ENCODE measurements around the gene RRBP1.
A peak's percentile ranks its signal among the peaks of the same experiment; 100 is the strongest.

The RRBP1 gene

DNA sequence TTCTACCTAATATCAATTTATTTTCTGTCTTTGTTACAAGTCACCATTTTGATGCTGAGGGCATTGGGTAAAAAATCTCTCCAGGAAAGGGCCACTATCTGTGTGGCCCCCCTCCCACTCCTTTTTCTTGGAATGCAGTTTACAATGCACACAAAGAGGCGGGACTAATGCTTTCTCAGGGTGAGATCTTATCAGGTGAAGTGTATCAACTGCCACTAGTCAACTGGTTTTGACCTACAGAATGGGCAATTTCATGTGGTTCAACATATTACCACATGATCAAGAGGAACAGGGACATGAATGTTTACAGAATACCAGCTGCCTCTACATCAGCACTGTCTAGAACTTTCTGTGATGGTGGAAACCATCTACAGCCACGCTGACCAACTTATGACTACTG is 3.7 kb downstream of the RRBP1 start:
- Mint-ChIP-seq H3K36me3 (ENCODE audit: low read depth) (peaks cover 32% of the 10 kb centered on the region), H3K27ac (no peak overlapping the region), H3K9me3 (no peaks in the 10 kb centered on the region), H3K27me3 (ENCODE audit: low read depth) (no peaks in the 10 kb centered on the region), H3K4me1 (peaks cover 54% of the 10 kb centered on the region), H3K4me3 (peak overlapping the region; percentile 19 to 95 (median 31))
- TF ChIP-seq, protein P1, sequence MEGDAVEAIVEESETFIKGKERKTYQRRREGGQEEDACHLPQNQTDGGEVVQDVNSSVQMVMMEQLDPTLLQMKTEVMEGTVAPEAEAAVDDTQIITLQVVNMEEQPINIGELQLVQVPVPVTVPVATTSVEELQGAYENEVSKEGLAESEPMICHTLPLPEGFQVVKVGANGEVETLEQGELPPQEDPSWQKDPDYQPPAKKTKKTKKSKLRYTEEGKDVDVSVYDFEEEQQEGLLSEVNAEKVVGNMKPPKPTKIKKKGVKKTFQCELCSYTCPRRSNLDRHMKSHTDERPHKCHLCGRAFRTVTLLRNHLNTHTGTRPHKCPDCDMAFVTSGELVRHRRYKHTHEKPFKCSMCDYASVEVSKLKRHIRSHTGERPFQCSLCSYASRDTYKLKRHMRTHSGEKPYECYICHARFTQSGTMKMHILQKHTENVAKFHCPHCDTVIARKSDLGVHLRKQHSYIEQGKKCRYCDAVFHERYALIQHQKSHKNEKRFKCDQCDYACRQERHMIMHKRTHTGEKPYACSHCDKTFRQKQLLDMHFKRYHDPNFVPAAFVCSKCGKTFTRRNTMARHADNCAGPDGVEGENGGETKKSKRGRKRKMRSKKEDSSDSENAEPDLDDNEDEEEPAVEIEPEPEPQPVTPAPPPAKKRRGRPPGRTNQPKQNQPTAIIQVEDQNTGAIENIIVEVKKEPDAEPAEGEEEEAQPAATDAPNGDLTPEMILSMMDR (IDR thresholded peaks at IDR 0.05; ENCODE audit: unreplicated experiment in 3 of 3): no peak

DNA sequence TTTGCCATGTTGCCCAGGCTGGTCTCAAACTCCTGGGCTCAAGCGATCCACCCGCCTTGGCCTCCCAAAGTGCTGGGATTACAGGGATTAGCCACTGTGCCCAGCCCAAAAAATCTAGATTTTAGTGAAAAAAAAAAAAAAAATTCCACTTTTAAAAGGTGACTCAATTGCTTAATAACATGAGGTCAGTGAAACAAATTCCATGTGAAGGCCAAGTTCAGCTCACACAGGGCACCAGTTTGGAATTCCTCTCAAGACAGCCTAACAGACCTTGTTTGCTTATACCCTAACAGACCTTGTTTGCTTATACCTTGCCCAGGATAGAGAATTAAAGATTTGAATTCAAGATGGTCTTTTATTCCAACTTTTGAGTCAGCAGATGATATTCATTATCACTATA is 5.1 kb downstream of the RRBP1 start:
- no peaks in the 10 kb centered on the region for H3K27me3 Mint-ChIP-seq (ENCODE audit: low read depth)
- H3K9me3 Mint-ChIP-seq: no peaks in the 10 kb centered on the region
- H3K36me3 Mint-ChIP-seq (ENCODE audit: low read depth): peaks cover 41% of the 10 kb centered on the region
- H3K4me1 Mint-ChIP-seq: peaks cover 51% of the 10 kb centered on the region
- peak overlapping the region in 1 of 3 experiments; percentile 39 for H3K4me3 Mint-ChIP-seq
- TF ChIP-seq, protein P1 (IDR thresholded peaks at IDR 0.05; ENCODE audit: unreplicated experiment in 3 of 3): no peak
- H3K27ac Mint-ChIP-seq: no peak overlapping the region

DNA sequence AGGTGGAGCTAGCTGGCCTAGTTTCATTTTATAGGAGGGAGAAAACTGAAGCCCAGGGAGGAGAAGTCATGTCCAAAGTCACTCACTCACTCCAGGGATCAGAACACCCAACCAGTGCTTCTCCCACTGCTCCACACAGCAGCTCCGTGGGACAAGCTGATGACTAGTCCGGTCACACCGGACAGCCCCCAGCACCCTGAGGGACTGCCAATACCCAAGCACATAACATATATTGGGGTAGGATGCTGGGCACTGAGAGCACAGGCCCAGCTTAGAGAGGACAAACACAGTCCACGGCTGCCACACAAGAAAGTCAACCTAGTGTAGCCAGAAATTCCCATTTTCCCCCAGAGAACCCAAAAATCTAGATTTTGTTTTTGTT is 5.7 kb downstream of the RRBP1 start:
- Mint-ChIP-seq H3K9me3 (no peaks in the 10 kb centered on the region), H3K36me3 (ENCODE audit: low read depth) (peaks cover 43% of the 10 kb centered on the region), H3K4me1 (peaks cover 51% of the 10 kb centered on the region), H3K4me3 (peak overlapping the region in 1 of 3 experiments; percentile 19), H3K27ac (no peak overlapping the region), H3K27me3 (ENCODE audit: low read depth) (no peaks in the 10 kb centered on the region)
- TF ChIP-seq, protein P1 (IDR thresholded peaks at IDR 0.05; ENCODE audit: unreplicated experiment in 3 of 3): no peak

DNA sequence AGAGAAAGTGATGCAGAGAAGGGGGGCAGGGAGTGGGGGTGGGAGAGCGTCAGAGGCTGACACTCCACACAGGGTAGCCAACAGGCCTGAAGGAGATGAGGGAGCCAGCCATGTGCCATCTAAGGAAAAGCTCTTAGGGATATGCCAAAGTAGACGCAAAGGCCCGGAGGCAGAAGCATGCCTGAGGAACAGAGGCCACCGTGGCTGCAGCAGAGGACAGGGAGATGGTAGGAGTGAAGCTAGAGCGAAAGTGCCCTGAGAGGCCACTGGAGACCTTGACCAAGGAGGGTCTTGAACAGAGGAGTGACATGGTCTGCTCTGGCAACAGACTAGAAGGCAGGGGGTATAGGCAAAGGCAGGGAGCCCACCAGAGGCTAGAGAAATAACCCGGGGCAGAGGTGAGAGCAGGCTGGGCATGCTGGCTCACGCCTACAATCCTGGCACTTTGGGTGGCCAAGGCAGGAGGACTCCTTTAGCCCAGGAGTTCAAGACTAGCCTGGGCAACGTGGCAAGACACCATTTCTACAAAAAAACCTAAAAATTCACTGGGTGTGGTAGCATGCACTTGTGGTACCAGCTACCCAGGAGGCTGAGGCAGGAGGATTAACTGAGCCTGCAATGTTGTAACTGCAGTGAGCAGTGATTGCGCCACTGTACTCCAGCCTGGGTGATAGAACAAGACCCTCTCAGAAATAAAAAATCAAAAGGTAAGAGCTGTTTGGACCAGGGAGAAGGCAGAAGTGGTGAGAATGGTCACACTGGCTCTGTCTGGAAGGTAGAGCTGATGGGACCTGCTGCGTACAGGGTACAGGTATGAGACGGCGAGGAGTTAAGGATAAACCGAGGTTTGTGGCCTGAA is 6.3 kb downstream of the RRBP1 start:
- Mint-ChIP-seq H3K4me1 (peaks cover 51% of the 10 kb centered on the region), H3K27me3 (ENCODE audit: low read depth) (no peaks in the 10 kb centered on the region), H3K36me3 (ENCODE audit: low read depth) (peaks cover 50% of the 10 kb centered on the region), H3K27ac (no peak overlapping the region), H3K9me3 (no peaks in the 10 kb centered on the region), H3K4me3 (peak overlapping the region in 2 of 3 experiments; percentile 19 to 40)
- TF ChIP-seq, protein P1 (IDR thresholded peaks at IDR 0.05; ENCODE audit: unreplicated experiment in 3 of 3): no peak

DNA sequence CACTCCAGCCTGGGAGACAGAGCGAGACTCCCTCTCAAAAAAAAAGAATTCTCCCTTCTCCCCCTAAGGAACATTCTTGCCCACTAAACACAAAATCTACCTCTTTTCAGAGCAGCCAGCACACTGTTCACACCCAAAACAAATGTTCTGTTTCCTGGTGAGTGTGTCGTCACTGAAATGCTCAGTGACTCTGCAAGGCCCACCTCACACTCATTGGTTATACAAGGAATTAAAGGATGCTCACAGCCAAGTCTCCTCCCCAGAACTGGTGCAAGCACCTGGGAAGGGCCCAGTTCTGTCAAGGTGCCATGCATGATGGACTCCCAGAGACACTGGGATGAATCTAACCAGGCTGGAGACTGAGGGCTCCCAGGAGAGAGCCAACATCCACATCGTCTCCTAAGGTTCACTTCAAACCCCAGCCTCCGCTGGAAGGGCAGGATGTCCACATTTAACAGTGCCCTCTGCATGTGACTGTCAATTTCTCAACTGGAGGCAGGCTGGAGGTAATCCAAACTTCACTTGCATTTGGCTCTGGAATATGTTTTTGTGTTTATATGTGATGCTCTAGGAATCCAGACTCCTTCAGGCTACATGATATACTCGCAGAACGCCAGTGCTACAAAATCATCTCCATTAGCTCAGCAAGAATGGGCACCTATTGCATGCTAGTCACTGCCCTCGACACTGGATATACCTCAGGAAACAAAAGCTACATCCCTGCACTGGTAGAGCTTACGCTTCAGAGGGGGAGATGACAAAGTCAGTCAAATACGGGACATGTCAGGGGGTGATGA is 7.1 kb downstream of the RRBP1 start:
- TF ChIP-seq, protein P1 (IDR thresholded peaks at IDR 0.05; ENCODE audit: unreplicated experiment in 3 of 3): no peak
- Mint-ChIP-seq H3K9me3 (no peaks in the 10 kb centered on the region), H3K4me3 (no peak overlapping the region), H3K4me1 (peaks cover 51% of the 10 kb centered on the region), H3K27ac (no peak overlapping the region), H3K27me3 (ENCODE audit: low read depth) (no peaks in the 10 kb centered on the region), H3K36me3 (ENCODE audit: low read depth) (peaks cover 55% of the 10 kb centered on the region)
